C4-2B (cell line): ENCODE data around the gene REXO4.

Experiments
- CTCF ChIP-seq: fragments of 450-650 bp; conservative IDR thresholded peaks from 2 replicates; pipeline ENCODE4 v1.5.1; 2017; ENCODE audit warnings: mild to moderate bottlenecking
- ZFX ChIP-seq: fragments of 450-650 bp; IDR thresholded peaks from 2 replicates; pipeline ENCODE4 v1.6.1; 2017

- TF ChIP-seq CTCF: no peak
- TF ChIP-seq ZFX: no peak
Observed at GRCh38 chr9:133372144-133372543, 45.7 kb downstream of the REXO4 start.
